Bronchial epithelial cell (primary cell): Measurements from ENCODE around the gene GARIN5A. TPM values are rescaled to one million over a fixed set of nuclear protein-coding genes. Genes with fewer than 3 reads are reported as not detected.

ENCODE experiments used
- DNase-seq: peaks from one replicate; pipeline ENCODE4 v3.0.0-alpha.2; 2010; ENCODE audit warnings: low read depth
- FAIRE-seq: peaks from 2 replicates; lab custom pipeline; 2011; peaks lifted over from hg19 to GRCh38; lab: Jason Lieb, UNC
- H3K27me3 ChIP-seq: 2 replicates; pipeline ENCODE4 v1.5.1; 2011; ENCODE audit warnings: low read length; ENCODE audit not compliant: control insufficient read depth, insufficient read depth
- H3K36me3 ChIP-seq: 2 replicates; pipeline ENCODE4 v1.5.1; 2011; ENCODE audit warnings: low read length; ENCODE audit not compliant: control insufficient read depth, insufficient read depth
- H3K4me3 ChIP-seq: 2 replicates; pipeline ENCODE4 v1.5.1; 2011; ENCODE audit warnings: mild to moderate bottlenecking, low read depth, low read length, control low read depth
- CTCF ChIP-seq: IDR thresholded peaks from 2 replicates; pipeline ENCODE4 v1.5.1; 2011; ENCODE audit warnings: mild to moderate bottlenecking, moderate library complexity, low read length, control low read depth, inconsistent platforms; ENCODE audit not compliant: insufficient read depth, severe bottlenecking
- total RNA-seq: library from RNA; depleted of rRNA; stranded (reverse); fragments of >200 nt; gene quantifications from 2 replicates; pipeline ENCODE4 v1.2.1, GENCODE V29; 2014

The GARIN5A gene
- total RNA-seq, 1 donor from 2014 or later: 0.79 TPM

GRCh38 chr19:50419580-50420035, 57.0 kb downstream of the GARIN5A start:
- no peak overlapping the region for H3K4me3 ChIP-seq
- H3K36me3 ChIP-seq: no peaks in the 10 kb centered on the region
- H3K27me3 ChIP-seq: peaks cover 3% of the 10 kb centered on the region
- no peak for DNase-seq
- FAIRE-seq: no peak
- no peak for TF ChIP-seq CTCF

- Histone ChIP-seq H3K36me3 (no peaks in the 10 kb centered on the region), H3K27me3 (peaks cover 3% of the 10 kb centered on the region), H3K4me3 (no peak overlapping the region)
- no peak for FAIRE-seq
- no peak for DNase-seq
- TF ChIP-seq CTCF: no peak
These were observed 57.5 kb downstream of the GARIN5A start for GRCh38 chr19:50419022-50419579.

- FAIRE-seq (no peak), DNase-seq (no peak)
- Histone ChIP-seq H3K36me3 (no peaks in the 10 kb centered on the region), H3K4me3 (no peak within 1 kb of the TSS), H3K27me3 (peaks cover 3% of the 10 kb centered on the region)
- TF ChIP-seq CTCF: no peak
These were observed 58.2 kb downstream of the GARIN5A start, which contains the start of gene SPIB for GRCh38 chr19:50418176-50419021. SPIB (plus strand) TSS chr19:50418938; CDS start chr19:50418963, 25 bp downstream.

- Histone ChIP-seq H3K27me3 (peaks cover 3% of the 10 kb centered on the region), H3K4me3 (no peak overlapping the region)
- no peak for FAIRE-seq
These were observed 59.3 kb downstream of the GARIN5A start for GRCh38 chr19:50417111-50418081.

More at GRCh38 chr19:50417111-50418081, 59.3 kb downstream of the GARIN5A start:
- no peaks in the 10 kb centered on the region for H3K36me3 ChIP-seq
- DNase-seq: no peak
- no peak for TF ChIP-seq CTCF

Other genes with a start within 250 kb of the GARIN5A start
- 0.13 TPM in 1 of 2 replicates, not detected in the other for gene KCNC3, start 147.5 kb downstream of the GARIN5A start, total RNA-seq
- gene NAPSA, start 111.2 kb downstream of the GARIN5A start, total RNA-seq: 0.26 TPM in 2 replicates
- gene NR1H2, start 100.4 kb downstream of the GARIN5A start, total RNA-seq: 44.2 and 71.9 TPM in 2 replicates
- gene POLD1, start 92.5 kb downstream of the GARIN5A start, total RNA-seq: 22.5 and 28.4 TPM in 2 replicates
- not detected in 2 replicates for gene SPIB, start 57.9 kb downstream of the GARIN5A start, total RNA-seq
- gene MYBPC2, start 44.0 kb downstream of the GARIN5A start, total RNA-seq: not detected in 2 replicates
- 24.7 and 37.1 TPM in 2 replicates for gene EMC10, start 341 bp downstream of the GARIN5A start, total RNA-seq
- 10.5 and 29.3 TPM in 2 replicates for gene JOSD2, start 34.3 kb upstream of the GARIN5A start, total RNA-seq
- not detected in 2 replicates for gene ASPDH, start 37.1 kb upstream of the GARIN5A start, total RNA-seq
- gene LRRC4B, start 91.6 kb upstream of the GARIN5A start, total RNA-seq: not detected in 2 replicates
- not detected in 2 replicates for gene SYT3, start 163.0 kb upstream of the GARIN5A start, total RNA-seq
- gene C19orf81, start 172.6 kb upstream of the GARIN5A start, total RNA-seq: not detected in 2 replicates
- under 0.01 TPM in 1 of 2 replicates, not detected in the other for gene SHANK1, start 243.0 kb upstream of the GARIN5A start, total RNA-seq
- 0.26 TPM in 2 replicates for gene CLEC11A, start 246.5 kb upstream of the GARIN5A start, total RNA-seq